ENCODE measurements around the gene EHD1. TPM values are rescaled to one million over a fixed set of nuclear protein-coding genes. Genes with fewer than 3 reads are reported as not detected.

The EHD1 gene
- polyA plus RNA-seq, 3 donors: 30.3 to 212 (median 48.4) TPM

GRCh38 chr11:64854157-64854533 lies 24.3 kb downstream of the EHD1 start:
- no peak for DNase-seq
- Mint-ChIP-seq H3K27ac (peak overlapping the region in 6 of 7 donors; percentile 67 to 97 (median 92)), H3K4me1 (peaks cover 86% of the 10 kb centered on the region), H3K36me3 (peaks cover 64 to 71% of the 10 kb centered on the region in 2 donors), H3K4me3 (peak overlapping the region; percentile 58 to 73), H3K9me3 (peaks cover 0 to 2% (median 0%) of the 10 kb centered on the region in 7 donors), H3K27me3 (ENCODE audit: low read depth in 3 of 3) (peaks cover 3 to 11% (median 3%) of the 10 kb centered on the region in 3 donors)
- Histone ChIP-seq H3K4me1 (ENCODE audit: control insufficient read depth in 1 of 2, insufficient read depth in 2 of 2, low read length in 2 of 2) (peaks cover 82 to 89% of the 10 kb centered on the region in 2 donors), H4K20me1 (ENCODE audit: insufficient read depth, low read length) (peaks cover 45% of the 10 kb centered on the region), H3K9me3 (replicated peaks in 1 of 2; ENCODE audit: control insufficient read depth in 1 of 2, insufficient read depth in 1 of 2, low read length in 2 of 2) (no peaks in the 10 kb centered on the region), H3K36me3 (replicated peaks in 1 of 2; ENCODE audit: control insufficient read depth in 1 of 2, insufficient read depth in 2 of 2, low read length in 2 of 2) (peaks cover 24 to 28% of the 10 kb centered on the region in 2 donors), H3K79me2 (ENCODE audit: insufficient read depth, low read length) (peaks cover 40% of the 10 kb centered on the region), H3K9ac (ENCODE audit: insufficient read depth, low read length, poor library complexity, severe bottlenecking) (peak overlapping the region; percentile 24), H3K4me3 (replicated peaks in 1 of 3; ENCODE audit: low read depth in 2 of 3, low read length in 3 of 3) (peak overlapping the region in 1 of 3 experiments; percentile 47), H2AFZ (ENCODE audit: insufficient read depth, low read depth, low read length, poor library complexity, severe bottlenecking) (no peak overlapping the region), H3K4me2 (replicated peaks; ENCODE audit: extremely low read depth, low read length, poor library complexity, severe bottlenecking) (peak overlapping the region; percentile 48), H3K27ac (ENCODE audit: low read depth in 1 of 2, low read length in 2 of 2) (peak overlapping the region in 1 of 2 donors; percentile 85), H3K27me3 (ENCODE audit: control insufficient read depth in 2 of 2, insufficient read depth in 2 of 2, low read length in 2 of 2) (no peaks in the 10 kb centered on the region)
- no peak for TF ChIP-seq CTCF (IDR thresholded peaks at IDR 0.05)
- intact Hi-C loops (cut with micrococcal nuclease): loop anchor here in 1 of 2 donors (2.0 kb wide), 1 partner anchor 35 kb away; no protein-coding TSS in a partner anchor
- 97% methylated on average over 23 of the region's 25 CpGs for WGBS (ENCODE audit: insufficient coverage)

GRCh38 chr11:64853709-64854108 lies 24.7 kb downstream of the EHD1 start:
- WGBS (ENCODE audit: insufficient coverage): 45% methylated on average over 19 of the region's 27 CpGs
- Mint-ChIP-seq H3K4me3 (peak overlapping the region in 1 of 2 donors; percentile 47), H3K36me3 (peaks cover 61 to 67% of the 10 kb centered on the region in 2 donors), H3K9me3 (peaks cover 0 to 2% (median 0%) of the 10 kb centered on the region in 7 donors), H3K27me3 (ENCODE audit: low read depth in 3 of 3) (peaks cover 2 to 11% (median 3%) of the 10 kb centered on the region in 3 donors), H3K27ac (peak overlapping the region; percentile 18 to 97 (median 79)), H3K4me1 (peaks cover 86% of the 10 kb centered on the region)
- intact Hi-C loops (cut with micrococcal nuclease): loop anchor here in 1 of 2 donors (2.0 kb wide), 1 partner anchor 35 kb away; no protein-coding TSS in a partner anchor
- Histone ChIP-seq H3K4me1 (ENCODE audit: control insufficient read depth in 1 of 2, insufficient read depth in 2 of 2, low read length in 2 of 2) (peaks cover 82 to 89% of the 10 kb centered on the region in 2 donors), H3K4me3 (replicated peaks in 1 of 3; ENCODE audit: low read depth in 2 of 3, low read length in 3 of 3) (peak overlapping the region in 1 of 3 experiments; percentile 1), H3K27me3 (ENCODE audit: control insufficient read depth in 2 of 2, insufficient read depth in 2 of 2, low read length in 2 of 2) (no peaks in the 10 kb centered on the region), H3K9ac (ENCODE audit: insufficient read depth, low read length, poor library complexity, severe bottlenecking) (peak overlapping the region; percentile 23), H3K36me3 (replicated peaks in 1 of 2; ENCODE audit: control insufficient read depth in 1 of 2, insufficient read depth in 2 of 2, low read length in 2 of 2) (peaks cover 24 to 28% of the 10 kb centered on the region in 2 donors), H3K27ac (ENCODE audit: low read depth in 1 of 2, low read length in 2 of 2) (peak overlapping the region; percentile 6 to 20), H2AFZ (ENCODE audit: insufficient read depth, low read depth, low read length, poor library complexity, severe bottlenecking) (no peak overlapping the region), H4K20me1 (ENCODE audit: insufficient read depth, low read length) (peaks cover 47% of the 10 kb centered on the region), H3K4me2 (replicated peaks; ENCODE audit: extremely low read depth, low read length, poor library complexity, severe bottlenecking) (peak overlapping the region; percentile 48), H3K79me2 (ENCODE audit: insufficient read depth, low read length) (peaks cover 35% of the 10 kb centered on the region), H3K9me3 (replicated peaks in 1 of 2; ENCODE audit: control insufficient read depth in 1 of 2, insufficient read depth in 1 of 2, low read length in 2 of 2) (no peaks in the 10 kb centered on the region)
- TF ChIP-seq CTCF (IDR thresholded peaks at IDR 0.05): no peak
- no peak for DNase-seq

Data from CD14-positive monocyte (primary cell).